HEK293 (cell line): Measurements from ENCODE around the gene GALNTL6.

Source experiments
- AEBP2 ChIP-seq: fragments of 450-650 bp; formaldehyde crosslinking; IDR thresholded peaks from 2 replicates; pipeline ENCODE4 v1.5.1; 2016; ENCODE audit warnings: missing biosample characterization, missing genetic modification characterization, borderline replicate concordance
- OVOL3 ChIP-seq: fragments of 450-650 bp; formaldehyde crosslinking; IDR thresholded peaks from 2 replicates; pipeline ENCODE4 v1.5.1; 2016; ENCODE audit warnings: missing biosample characterization, missing genetic modification characterization
- REST ChIP-seq: fragments of 450-650 bp; formaldehyde crosslinking; IDR thresholded peaks from 2 replicates; pipeline ENCODE4 v1.5.1; 2016; ENCODE audit warnings: missing biosample characterization, missing genetic modification characterization
- SALL2 ChIP-seq: fragments of 450-650 bp; formaldehyde crosslinking; IDR thresholded peaks from 2 replicates; pipeline ENCODE4 v1.5.0; 2017; ENCODE audit warnings: missing biosample characterization, mild to moderate bottlenecking, missing genetic modification characterization, borderline replicate concordance
- ZBTB44 ChIP-seq: fragments of 450-650 bp; IDR thresholded peaks from 2 replicates; pipeline ENCODE4 v1.5.1; 2018; ENCODE audit warnings: missing biosample characterization, mild to moderate bottlenecking, missing genetic modification characterization
- ZBTB49 ChIP-seq: fragments of 450-650 bp; formaldehyde crosslinking; IDR thresholded peaks from 2 replicates; pipeline ENCODE4 v1.5.1; 2016; ENCODE audit warnings: missing biosample characterization, missing genetic modification characterization, low read depth
- ZBTB8A ChIP-seq: fragments of 450-650 bp; formaldehyde crosslinking; IDR thresholded peaks from 2 replicates; pipeline ENCODE4 v1.5.1; 2016; ENCODE audit warnings: missing biosample characterization, missing genetic modification characterization
- ZNF138 ChIP-seq: fragments of 450-650 bp; formaldehyde crosslinking; IDR thresholded peaks from 2 replicates; pipeline ENCODE4 v1.5.1; 2016; ENCODE audit warnings: missing biosample characterization, missing genetic modification characterization, borderline replicate concordance
- ZNF221 ChIP-seq: fragments of 450-650 bp; formaldehyde crosslinking; IDR thresholded peaks from 2 replicates; pipeline ENCODE4 v1.5.1; 2017; ENCODE audit warnings: missing biosample characterization, missing genetic modification characterization, borderline replicate concordance
- ZNF362 ChIP-seq: fragments of 450-650 bp; formaldehyde crosslinking; IDR thresholded peaks from 2 replicates; pipeline ENCODE4 v1.5.1; 2016; ENCODE audit warnings: missing biosample characterization, missing genetic modification characterization
- ZNF660 ChIP-seq: fragments of 450-650 bp; IDR thresholded peaks from 2 replicates; pipeline ENCODE4 v1.5.1; 2018; ENCODE audit warnings: missing biosample characterization, mild to moderate bottlenecking, missing genetic modification characterization
- ZNF747 ChIP-seq: fragments of 450-650 bp; formaldehyde crosslinking; IDR thresholded peaks from 2 replicates; pipeline ENCODE4 v1.5.1; 2016; ENCODE audit warnings: missing biosample characterization, missing genetic modification characterization
- ZNF792 ChIP-seq: fragments of 450-650 bp; formaldehyde crosslinking; IDR thresholded peaks from 2 replicates; pipeline ENCODE4 v1.5.1; 2016; ENCODE audit warnings: missing biosample characterization, missing genetic modification characterization
- TF ChIP-seq, protein P1 (sequence below): fragments of 450-650 bp; formaldehyde crosslinking; IDR thresholded peaks from 2 replicates; pipeline ENCODE4 v1.5.1; 2016; ENCODE audit warnings: missing biosample characterization, missing genetic modification characterization

DNA sequence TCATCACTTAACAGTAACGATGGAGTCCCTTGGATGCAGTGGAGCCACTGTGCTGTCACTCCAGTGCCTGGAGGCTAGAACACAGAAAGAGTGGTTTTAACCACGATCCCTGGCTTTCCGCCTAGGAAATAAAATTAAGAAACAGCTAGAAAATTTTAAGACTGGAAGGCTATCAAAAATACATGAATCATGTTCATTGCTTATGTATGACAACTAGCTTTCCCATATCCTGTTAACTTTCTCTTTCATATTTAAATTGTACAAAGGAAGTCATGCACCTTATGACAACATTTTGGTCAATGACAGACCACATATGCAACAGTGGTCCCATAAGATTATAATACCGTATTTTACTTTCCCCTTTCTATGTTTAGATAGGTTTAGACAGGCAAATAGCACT, 115.1 kb downstream of the GALNTL6 start:
- TF ChIP-seq REST (no peak), ZNF660 (no peak), ZBTB44 (tag by site-specific recombination) (no peak), ZBTB49 (no peak), ZNF362 (tag by site-specific recombination) (no peak), ZNF792 (tag by site-specific recombination) (no peak), ZNF221 (tag by site-specific recombination) (no peak), OVOL3 (tag by site-specific recombination) (no peak), AEBP2 (no peak), SALL2 (tag by site-specific recombination) (no peak), ZNF747 (tag by site-specific recombination) (no peak), ZNF138 (tag by site-specific recombination) (no peak), ZBTB8A (no peak)
- TF ChIP-seq, protein P1, sequence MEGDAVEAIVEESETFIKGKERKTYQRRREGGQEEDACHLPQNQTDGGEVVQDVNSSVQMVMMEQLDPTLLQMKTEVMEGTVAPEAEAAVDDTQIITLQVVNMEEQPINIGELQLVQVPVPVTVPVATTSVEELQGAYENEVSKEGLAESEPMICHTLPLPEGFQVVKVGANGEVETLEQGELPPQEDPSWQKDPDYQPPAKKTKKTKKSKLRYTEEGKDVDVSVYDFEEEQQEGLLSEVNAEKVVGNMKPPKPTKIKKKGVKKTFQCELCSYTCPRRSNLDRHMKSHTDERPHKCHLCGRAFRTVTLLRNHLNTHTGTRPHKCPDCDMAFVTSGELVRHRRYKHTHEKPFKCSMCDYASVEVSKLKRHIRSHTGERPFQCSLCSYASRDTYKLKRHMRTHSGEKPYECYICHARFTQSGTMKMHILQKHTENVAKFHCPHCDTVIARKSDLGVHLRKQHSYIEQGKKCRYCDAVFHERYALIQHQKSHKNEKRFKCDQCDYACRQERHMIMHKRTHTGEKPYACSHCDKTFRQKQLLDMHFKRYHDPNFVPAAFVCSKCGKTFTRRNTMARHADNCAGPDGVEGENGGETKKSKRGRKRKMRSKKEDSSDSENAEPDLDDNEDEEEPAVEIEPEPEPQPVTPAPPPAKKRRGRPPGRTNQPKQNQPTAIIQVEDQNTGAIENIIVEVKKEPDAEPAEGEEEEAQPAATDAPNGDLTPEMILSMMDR (tag by site-specific recombination): no peak
